ENCODE measurements around the gene RNF13.
A peak's percentile ranks its signal among the peaks of the same experiment; 100 is the strongest.

Gene RNF13

DNA sequence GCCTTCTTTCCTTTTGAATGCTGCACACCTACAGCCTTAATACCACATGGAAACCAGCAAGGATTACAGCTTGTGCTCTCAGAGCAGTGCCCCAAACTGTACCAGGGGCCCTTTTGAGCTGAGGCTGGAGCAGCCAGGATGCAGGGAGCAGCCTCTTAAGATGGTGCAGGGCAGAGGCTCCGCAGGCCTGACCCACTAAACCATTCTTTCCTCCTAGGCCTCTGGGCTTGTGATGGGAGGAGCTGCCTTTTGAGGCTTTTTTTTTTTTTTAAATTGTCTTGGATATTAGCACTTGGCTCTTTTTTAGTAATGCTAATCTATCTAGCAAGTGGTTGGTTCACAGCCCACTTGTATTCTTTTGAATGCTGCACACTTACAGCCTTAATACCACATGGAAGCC, 120.0 kb downstream of the RNF13 start:
- Histone ChIP-seq H3K9ac (ENCODE audit: low read length) (no peak overlapping the region), H3K27ac (ENCODE audit: low read length) (no peak overlapping the region), H3K27me3 (replicated peaks; ENCODE audit: insufficient read depth, low read length) (no peaks in the 10 kb centered on the region), H3K9me2 (replicated peaks; ENCODE audit: insufficient read depth, low read length) (no peaks in the 10 kb centered on the region), H3F3A (ENCODE audit: insufficient read depth, low read length) (0 out of 2 replicates have a peak, but pooled peaks cover 9% of the 10 kb centered on the region), H3K4me2 (ENCODE audit: low read depth, low read length) (no peak overlapping the region), H3K79me2 (ENCODE audit: low read length) (no peaks in the 10 kb centered on the region), H3K4me3 (ENCODE audit: low read length) (no peak overlapping the region), H3K9me3 (replicated peaks; ENCODE audit: insufficient read depth, low read length) (no peaks in the 10 kb centered on the region), H2AFZ (ENCODE audit: low read length) (no peak overlapping the region), H4K20me1 (ENCODE audit: insufficient read depth, low read length) (no peaks in the 10 kb centered on the region), H3K4me1 (ENCODE audit: low read length) (peaks cover 7% of the 10 kb centered on the region; the same call in 1 of the 2 replicates), H3K36me3 (replicated peaks; ENCODE audit: insufficient read depth, low read length) (no peaks in the 10 kb centered on the region)
- no peak for DNase-seq
- TF ChIP-seq EZH2phosphoT487 (IDR thresholded peaks at IDR 0.05; ENCODE audit: low read length), result no peak
- no peak for TF ChIP-seq EZH2 (optimal IDR thresholded peaks at IDR 0.05; ENCODE audit: low read depth, low read length)
- TF ChIP-seq, protein P1, sequence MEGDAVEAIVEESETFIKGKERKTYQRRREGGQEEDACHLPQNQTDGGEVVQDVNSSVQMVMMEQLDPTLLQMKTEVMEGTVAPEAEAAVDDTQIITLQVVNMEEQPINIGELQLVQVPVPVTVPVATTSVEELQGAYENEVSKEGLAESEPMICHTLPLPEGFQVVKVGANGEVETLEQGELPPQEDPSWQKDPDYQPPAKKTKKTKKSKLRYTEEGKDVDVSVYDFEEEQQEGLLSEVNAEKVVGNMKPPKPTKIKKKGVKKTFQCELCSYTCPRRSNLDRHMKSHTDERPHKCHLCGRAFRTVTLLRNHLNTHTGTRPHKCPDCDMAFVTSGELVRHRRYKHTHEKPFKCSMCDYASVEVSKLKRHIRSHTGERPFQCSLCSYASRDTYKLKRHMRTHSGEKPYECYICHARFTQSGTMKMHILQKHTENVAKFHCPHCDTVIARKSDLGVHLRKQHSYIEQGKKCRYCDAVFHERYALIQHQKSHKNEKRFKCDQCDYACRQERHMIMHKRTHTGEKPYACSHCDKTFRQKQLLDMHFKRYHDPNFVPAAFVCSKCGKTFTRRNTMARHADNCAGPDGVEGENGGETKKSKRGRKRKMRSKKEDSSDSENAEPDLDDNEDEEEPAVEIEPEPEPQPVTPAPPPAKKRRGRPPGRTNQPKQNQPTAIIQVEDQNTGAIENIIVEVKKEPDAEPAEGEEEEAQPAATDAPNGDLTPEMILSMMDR (IDR thresholded peaks at IDR 0.05; ENCODE audit: low read length), result no peak

DNA sequence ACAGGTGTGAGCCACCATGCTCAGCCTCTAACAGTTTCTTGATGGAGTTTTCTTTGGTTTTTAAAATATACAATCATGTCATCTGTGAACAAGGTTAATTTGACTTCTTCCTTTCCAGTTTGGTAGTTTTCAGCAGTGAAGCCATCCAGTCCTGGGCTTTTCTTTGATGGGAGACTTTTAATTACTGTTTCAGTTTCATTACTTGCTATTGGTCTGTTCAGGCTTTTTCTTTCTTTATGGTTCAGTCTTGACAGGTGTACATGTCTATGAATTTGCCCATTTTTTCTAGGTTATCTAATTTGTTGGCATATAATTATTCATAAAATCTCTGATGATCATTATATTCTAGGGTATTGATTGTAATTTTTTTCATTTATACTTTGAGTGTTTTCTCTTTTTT, 120.8 kb downstream of the RNF13 start:
- H3K79me2 ChIP-seq (ENCODE audit: low read length), result no peaks in the 10 kb centered on the region
- H3F3A ChIP-seq (ENCODE audit: insufficient read depth, low read length), result 0 out of 2 replicates have a peak, but pooled peaks cover 9% of the 10 kb centered on the region
- no peaks in the 10 kb centered on the region for H4K20me1 ChIP-seq (ENCODE audit: insufficient read depth, low read length)
- H3K4me2 ChIP-seq (ENCODE audit: low read depth, low read length), result no peak overlapping the region
- no peak overlapping the region for H3K4me3 ChIP-seq (ENCODE audit: low read length)
- no peak overlapping the region for H2AFZ ChIP-seq (ENCODE audit: low read length)
- H3K27ac ChIP-seq (ENCODE audit: low read length), result no peak overlapping the region
- H3K4me1 ChIP-seq (ENCODE audit: low read length), result peaks cover 7% of the 10 kb centered on the region; the same call in 1 of the 2 replicates
- H3K9ac ChIP-seq (ENCODE audit: low read length), result no peak overlapping the region
- H3K27me3 ChIP-seq (replicated peaks; ENCODE audit: insufficient read depth, low read length), result no peaks in the 10 kb centered on the region
- no peaks in the 10 kb centered on the region for H3K9me3 ChIP-seq (replicated peaks; ENCODE audit: insufficient read depth, low read length)
- TF ChIP-seq EZH2phosphoT487 (IDR thresholded peaks at IDR 0.05; ENCODE audit: low read length) (no peak), EZH2 (optimal IDR thresholded peaks at IDR 0.05; ENCODE audit: low read depth, low read length) (no peak)
- TF ChIP-seq, protein P1 (IDR thresholded peaks at IDR 0.05; ENCODE audit: low read length), result no peak
- no peaks in the 10 kb centered on the region for H3K9me2 ChIP-seq (replicated peaks; ENCODE audit: insufficient read depth, low read length)
- H3K36me3 ChIP-seq (replicated peaks; ENCODE audit: insufficient read depth, low read length), result no peaks in the 10 kb centered on the region
- peak; percentile 48 for DNase-seq

DNA sequence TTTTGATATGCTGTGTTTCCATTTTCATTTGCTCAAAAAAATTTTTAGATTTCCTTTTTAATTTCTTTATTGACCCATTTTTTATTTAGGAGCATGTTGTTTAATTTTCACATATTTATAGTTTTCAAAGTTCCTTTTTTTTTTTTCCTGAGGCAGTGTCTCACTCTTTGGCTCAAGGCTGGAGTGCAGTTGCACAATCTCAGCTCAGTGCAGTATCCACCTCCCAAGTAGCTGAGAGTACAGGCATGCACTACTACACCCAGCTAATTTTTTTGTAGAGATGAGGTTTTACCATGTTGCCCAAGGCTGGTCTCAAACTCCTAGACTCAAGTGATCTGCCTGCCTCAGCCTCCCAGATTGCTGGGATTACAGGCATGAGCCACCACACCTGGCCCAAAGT, 121.5 kb downstream of the RNF13 start:
- no peaks in the 10 kb centered on the region for H4K20me1 ChIP-seq (ENCODE audit: insufficient read depth, low read length)
- H3K4me2 ChIP-seq (ENCODE audit: low read depth, low read length), result no peak overlapping the region
- H3K79me2 ChIP-seq (ENCODE audit: low read length), result no peaks in the 10 kb centered on the region
- H3K27me3 ChIP-seq (replicated peaks; ENCODE audit: insufficient read depth, low read length), result no peaks in the 10 kb centered on the region
- TF ChIP-seq, protein P1 (IDR thresholded peaks at IDR 0.05; ENCODE audit: low read length), result no peak
- TF ChIP-seq EZH2phosphoT487 (IDR thresholded peaks at IDR 0.05; ENCODE audit: low read length), result no peak
- TF ChIP-seq EZH2 (optimal IDR thresholded peaks at IDR 0.05; ENCODE audit: low read depth, low read length), result no peak
- H3F3A ChIP-seq (ENCODE audit: insufficient read depth, low read length), result 0 out of 2 replicates have a peak, but pooled peaks cover 9% of the 10 kb centered on the region
- H3K9me2 ChIP-seq (replicated peaks; ENCODE audit: insufficient read depth, low read length), result no peaks in the 10 kb centered on the region
- no peak overlapping the region for H3K4me3 ChIP-seq (ENCODE audit: low read length)
- DNase-seq, result no peak
- no peak overlapping the region for H3K27ac ChIP-seq (ENCODE audit: low read length)
- peaks cover 7% of the 10 kb centered on the region; the same call in 1 of the 2 replicates for H3K4me1 ChIP-seq (ENCODE audit: low read length)
- H3K36me3 ChIP-seq (replicated peaks; ENCODE audit: insufficient read depth, low read length), result no peaks in the 10 kb centered on the region
- no peak overlapping the region for H2AFZ ChIP-seq (ENCODE audit: low read length)
- H3K9ac ChIP-seq (ENCODE audit: low read length), result no peak overlapping the region
- no peaks in the 10 kb centered on the region for H3K9me3 ChIP-seq (replicated peaks; ENCODE audit: insufficient read depth, low read length)

All from MM.1S (cell line).